Activated CD4-positive, alpha-beta T cell treated with anti-CD3 and anti-CD28 coated beads, Interleukin-2, amount 50 U/mL, for 24 hours (primary cell): Measurements from ENCODE around the gene CHST10.

Experiments used
- DNase-seq, 2 donors: peaks; one replicate each; pipeline ENCODE4 v3.0.0-alpha.2; 2020; ENCODE audit warnings: low read depth in 1 of 2, low spot score in 1 of 2

Gene CHST10

DNA sequence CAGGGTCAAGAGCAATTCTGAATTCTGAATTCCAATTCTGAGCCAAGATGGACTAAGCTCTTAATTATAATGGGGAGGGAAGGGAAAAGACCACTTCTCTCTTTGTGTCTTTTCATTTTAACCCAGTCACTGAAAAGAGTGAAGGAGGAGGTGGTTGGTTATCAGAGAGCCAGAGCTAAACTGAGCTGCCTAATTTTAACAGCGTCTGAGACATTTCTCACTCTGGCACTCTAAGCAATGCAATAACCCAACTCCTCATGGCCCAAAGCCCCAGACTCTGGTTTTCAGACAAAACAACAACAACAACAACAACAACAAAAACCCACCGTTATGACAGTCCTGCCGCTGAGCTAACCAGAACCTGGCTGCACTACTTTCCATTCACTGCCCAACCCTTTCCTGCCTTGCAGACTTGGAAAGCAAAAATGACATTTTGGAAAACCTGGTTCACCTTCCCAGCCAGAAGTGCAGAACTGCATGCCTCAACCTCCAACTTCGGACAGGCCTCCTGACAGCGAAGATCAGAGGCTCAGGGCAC, 1.0 kb downstream of the CHST10 start:
- no peak for DNase-seq

DNA sequence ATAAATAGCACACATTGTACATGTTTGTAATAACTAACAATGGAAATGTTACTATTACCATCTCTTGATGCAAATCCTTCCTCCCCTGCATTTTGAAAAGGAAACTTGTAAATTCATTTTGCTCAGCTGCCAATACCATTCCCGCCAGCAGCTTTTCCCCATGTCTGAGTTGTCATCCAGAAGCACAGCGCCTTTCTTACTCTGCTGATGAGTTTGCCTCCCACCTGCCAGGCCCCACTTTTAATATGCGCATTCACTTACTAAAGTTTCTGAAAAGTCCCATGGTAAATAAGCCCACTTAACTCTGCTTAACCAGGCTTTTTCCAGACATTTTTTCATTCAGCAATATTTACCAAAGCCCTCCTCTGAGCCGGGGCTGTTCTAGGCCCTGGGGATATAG, 3.9 kb downstream of the CHST10 start:
- DNase-seq: no peak

DNA sequence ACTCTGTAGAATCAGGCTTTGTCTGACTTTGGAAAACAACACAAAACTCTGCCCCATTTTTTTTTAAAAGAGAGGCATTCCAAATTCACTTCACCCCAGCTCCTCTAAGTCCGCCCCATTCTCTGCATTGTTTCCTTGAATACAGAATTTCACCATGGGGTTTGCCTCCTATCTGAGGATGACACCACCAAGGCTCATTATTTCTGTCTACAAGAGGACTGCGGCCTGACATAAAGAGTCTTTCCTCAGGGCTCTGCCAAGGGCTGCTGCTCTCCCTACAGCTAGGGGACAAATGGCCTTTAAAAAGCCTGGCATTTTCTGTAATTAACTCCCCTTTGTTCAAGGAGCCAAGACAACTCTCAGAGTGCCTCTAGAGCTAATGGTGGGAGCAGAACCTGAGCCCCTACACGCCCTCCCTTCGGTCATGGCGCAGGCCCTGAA, 4.6 kb downstream of the CHST10 start:
- no peak for DNase-seq

DNA sequence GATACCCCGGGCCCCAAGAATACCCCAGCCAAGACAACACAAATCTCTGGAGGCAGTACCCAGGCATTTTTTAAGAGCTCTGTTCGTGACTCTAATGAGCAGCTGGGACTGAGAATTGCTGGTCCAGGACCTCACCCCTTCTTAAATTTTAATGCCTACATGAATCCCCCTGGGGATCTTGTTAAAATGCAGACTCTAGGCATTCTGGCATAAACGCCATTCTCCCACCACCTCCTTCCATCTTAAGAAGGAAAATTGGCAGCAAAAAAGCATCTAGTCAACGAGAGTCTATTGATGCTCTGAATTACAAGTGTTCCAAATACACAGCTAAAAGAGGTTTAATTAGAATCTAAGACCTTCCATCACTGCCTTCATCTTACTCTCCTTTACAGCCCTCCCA, 5.0 kb downstream of the CHST10 start:
- DNase-seq: no peak

DNA sequence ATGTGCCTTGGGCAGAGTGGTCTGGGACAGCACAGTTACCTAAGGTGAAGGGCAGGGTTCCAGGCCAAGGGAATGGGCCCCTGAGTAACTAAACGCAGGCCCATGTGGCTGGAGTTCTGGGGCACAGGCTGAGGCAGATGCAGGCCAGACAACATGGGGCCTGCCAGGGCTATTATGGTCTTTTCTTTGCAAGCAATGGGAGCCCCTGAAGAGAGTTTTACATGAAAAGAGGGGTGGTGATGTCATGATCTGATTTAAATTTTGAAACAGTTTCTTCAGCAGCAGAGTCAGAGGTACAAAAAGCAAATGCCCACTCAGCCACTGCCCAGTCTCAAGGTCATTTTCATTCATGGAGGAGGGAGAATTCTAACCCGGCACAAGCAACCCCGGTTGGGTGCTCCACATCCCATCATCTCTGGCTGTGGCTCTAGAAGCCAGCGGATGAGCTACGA, 5.6 kb downstream of the CHST10 start:
- no peak for DNase-seq

DNA sequence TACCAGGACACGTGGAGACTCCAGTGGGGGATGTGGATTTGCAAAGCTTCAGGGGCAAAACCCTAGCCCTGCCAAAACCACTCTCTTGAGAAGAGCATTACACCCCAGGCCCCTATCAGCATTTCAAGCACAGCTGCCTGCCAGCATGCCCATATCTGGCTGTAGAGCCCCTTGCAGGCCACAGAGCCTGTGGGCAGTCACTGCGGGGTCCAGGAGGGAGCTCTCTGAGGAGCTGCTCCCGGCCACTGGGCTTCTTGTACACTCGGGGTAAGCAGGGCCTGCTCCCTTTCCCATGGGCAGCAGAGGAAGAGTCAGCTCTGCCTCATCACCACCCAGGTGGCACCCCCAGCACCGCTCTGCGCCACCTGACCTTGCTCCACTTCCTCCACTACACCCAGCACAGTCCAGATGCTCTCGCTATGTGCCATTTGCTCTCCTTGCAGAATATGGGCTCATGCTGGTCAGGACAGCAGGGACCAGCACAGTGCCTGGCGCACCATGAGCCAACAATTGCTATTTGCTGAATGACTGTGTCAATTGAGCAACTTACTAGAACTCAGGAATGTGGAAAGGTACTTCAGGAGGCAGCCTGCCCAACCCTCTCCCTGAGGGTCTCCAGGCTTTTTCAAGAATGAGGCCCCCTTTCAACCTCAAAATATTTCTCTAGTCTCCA, 7.4 kb downstream of the CHST10 start:
- no peak for DNase-seq

DNA sequence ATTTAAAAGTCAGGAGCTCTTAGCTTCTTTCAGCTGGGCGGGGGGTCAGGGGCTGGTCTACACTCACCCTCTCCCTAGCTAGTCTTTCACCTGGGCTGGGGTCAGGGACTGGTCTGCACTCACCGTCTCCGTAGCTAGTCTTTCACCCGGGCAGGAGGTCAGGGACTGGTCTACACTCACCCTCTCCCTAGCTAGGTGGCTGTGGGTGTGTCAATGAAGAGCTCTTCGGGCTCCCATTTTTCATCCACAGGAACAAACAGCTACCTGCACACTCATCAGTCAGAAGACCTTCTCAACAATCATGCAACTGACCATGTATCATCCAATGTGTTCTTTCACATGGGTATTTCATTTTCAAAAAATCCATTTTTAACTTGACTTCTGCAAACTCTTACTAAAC, 8.0 kb downstream of the CHST10 start:
- no peak for DNase-seq

DNA sequence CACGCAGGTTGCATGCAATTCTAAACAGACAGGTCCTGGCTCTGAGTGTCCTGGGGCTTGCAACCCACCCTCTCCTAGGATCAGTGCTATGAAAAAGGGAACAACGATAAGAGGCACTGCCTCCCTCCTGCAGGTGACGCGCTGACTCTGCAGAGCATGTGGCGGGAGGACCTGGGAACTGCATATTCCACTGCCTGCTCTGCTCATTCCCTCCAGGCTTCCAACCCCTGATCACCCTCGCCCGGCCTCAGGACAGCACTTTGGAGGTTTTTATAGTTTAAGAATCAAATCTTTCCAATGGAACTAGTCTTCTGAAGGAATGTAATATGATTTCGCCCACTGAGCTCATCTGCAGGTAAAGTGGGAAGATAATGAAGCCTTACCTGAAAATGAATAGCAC, 8.5 kb downstream of the CHST10 start:
- DNase-seq: no peak

DNA sequence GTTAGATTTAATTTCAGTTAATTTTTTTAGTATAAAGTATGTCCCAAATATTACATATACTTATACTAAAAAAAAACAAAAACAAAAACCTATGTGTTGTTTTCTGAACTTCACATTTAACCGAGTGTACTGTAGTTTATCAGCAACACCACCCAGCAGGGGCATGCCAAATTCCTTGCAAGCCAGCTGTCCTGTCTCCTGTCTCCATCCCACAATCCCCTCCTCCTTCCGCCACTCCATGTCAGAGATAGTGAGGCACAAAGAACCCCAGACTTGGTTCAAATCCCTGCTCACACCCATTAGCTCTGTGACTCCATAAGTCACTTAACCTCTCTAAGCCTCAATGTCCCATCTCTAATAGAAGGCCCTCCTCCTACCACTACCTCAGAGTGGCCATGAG, 9.4 kb downstream of the CHST10 start:
- DNase-seq: no peak

DNA sequence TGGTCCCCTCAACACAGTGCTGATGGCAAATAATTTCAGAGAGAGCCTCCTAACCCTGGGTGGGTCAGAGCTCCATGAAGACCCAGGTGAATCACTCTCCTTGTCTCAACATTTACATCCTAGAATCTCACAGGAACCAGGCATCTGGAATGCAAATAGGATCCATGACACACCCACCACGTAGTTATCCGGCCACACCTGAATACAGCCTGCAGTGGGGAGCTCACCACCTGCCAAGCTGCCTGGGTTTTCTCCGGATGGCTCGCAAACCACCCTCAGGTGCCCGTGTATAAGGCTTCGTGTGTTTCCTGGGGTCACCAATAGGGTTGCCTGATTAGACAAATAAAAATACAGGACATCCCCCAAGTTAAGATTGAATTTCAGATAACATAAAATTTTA, 9.9 kb downstream of the CHST10 start:
- no peak for DNase-seq

DNA sequence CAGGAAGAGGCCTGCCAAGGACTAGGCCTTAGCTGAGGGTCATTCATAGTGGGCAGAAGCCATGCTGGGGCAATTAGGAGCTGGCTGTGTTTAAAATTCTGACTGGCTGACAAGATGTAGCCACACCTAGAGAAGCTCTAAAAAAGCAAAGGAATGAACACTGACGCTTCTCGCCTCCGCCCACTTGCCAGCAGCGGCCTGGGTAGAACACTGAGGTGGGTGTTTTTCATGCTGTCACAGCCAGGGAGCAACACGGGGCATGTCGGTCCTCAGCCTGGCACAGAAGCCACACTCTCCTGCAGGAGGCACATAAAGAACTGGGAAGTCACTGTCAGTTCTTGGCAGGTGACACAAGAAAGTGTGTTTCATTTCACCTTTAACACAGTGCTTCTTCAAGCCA, 10.4 kb downstream of the CHST10 start:
- DNase-seq: no peak

DNA sequence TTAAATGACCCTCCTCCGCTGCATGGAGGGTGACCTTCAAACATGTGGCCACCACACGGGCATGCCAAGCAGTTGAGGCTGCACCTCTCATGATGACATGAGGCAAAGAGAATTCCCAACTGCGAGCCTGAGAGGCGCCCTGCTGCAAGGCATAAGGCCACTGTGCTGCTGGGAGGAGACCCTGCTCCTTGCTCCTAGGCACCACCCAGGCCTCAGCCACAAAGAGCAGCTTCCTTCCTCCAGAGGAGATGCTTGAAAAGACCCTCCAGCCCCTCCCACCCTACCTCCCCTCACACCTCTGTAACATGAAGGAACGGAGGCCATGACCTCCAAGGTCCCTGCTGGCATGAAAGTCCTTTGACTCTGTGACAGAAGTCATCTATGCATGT, 11.4 kb downstream of the CHST10 start:
- DNase-seq: no peak

DNA sequence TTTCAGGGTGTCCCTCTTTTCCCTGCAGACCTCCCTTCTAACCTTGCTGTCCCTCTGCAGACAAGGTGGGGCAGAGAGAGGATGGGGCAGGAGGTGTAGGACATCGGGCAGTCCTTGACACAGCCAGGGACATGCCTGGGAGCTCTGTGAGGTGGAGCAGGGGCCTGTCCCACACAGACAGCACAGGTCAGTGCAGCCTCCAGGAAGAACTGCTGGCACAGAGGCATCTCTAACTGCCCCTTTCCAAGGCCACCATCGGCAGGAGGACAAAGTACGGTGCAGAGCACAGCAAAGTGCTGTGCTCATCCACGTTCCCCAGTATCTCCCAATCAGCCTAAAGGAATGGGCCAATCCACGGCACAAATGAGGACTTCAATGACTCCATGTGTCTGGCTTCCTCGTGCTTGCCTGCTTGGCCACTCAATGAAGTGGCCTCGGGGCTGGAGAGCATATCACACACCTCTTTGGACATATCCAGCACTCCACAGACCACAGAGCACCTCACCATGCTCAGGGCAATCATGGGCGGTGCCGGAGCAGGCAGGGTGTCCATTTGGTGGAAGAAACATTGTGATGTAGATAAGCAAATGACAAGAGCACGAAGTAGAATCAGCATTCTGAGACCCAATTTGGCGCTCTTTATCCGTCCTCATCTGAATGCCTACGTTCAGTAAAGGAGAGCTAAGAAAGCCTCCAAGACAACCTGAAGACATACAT, 11.9 kb downstream of the CHST10 start:
- DNase-seq: no peak

DNA sequence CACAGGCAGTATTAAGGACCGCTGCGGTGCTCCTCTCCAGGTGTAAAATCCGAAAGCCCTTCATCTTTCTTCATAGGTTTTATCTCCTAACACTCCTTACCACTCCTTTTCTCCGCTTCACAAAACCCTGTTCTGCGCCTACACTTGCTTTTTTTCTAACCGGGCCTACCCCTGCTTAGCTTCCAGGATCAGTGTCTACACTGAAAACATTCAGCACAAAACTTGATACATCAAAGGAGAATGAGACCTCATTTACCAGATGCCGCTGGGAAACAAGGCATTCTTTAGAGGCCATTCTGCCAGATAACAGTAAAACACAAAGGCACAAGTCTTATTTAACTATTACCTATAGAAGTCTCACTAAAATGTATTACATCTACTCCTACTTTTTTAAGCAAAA, 13.1 kb downstream of the CHST10 start:
- DNase-seq: no peak

DNA sequence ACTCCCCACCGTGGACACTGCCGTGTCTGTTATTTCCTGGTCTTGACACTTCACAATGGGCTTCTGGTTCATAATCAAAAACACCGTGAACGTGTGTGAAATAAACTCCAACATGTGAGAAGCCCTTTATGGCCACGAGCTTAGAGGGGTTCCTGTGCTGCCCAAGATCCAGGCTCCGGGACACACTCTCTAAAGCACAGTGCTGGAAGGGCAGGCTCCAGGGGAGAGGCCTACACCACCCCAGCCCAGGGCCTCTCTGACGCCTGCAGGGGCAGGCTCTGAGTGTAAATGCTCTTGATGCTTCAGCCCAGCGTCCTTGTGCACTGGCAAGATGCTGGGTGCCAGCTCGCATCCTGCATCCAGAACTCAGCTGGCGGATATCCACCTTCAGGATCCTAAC, 13.7 kb downstream of the CHST10 start:
- DNase-seq: no peak

DNA sequence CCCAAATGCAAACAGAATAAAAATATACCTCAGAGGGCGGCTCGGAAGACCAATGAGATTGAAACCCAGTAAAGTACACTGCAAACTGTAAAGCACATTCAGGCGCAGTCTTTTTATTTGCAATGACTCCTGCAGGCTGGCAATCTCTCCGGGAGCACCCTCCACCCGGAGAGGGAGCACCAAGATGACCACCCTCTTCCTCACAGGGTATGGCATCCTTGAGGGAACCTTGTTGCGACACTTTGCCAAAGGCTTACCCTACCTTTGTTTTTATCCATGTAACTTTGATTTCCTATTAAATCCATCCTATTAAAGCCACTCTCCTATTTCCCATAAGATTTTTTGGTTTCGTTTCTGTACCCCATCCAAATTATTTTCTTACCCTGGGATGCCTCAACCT, 16.2 kb downstream of the CHST10 start:
- DNase-seq: no peak

DNA sequence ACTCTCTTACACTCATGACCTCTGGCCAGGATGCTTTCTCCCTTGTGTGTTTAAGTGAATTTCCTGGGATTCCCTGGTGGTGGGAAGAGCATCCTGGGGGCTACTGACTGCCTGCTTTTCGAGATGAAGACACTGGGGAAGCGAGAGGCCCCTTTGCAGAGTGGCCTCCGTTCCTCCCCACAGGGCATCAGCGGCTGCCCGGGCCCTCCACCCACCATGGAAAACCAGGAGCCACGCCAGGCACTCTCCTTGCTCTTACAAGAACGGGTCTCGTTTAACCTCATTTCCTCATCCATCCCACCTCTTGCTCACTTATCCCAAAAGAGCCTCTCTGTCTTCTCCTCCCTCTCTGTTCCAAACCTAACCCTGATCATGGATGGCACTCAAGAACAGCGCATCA, 17.8 kb downstream of the CHST10 start:
- no peak for DNase-seq

DNA sequence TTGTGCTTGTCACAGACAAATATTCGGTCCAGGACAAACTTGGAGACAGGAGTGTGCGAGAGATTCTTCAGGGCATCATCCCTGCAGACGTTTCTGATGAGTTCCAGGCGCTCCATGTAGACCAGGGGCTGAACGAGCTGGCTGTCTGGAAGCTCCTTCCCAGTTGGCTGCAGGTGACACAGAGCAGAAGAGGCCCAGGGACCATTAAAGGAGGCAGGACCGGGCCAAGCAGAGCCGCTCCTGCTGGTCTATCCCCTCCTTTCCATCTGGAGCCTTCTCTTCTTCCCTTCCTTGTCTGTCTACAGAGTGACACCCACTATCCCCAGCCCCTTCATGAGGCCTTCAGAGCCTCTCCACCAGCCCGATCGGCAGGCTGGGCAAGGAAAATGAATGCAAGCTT, 19.5 kb downstream of the CHST10 start:
- no peak for DNase-seq

DNA sequence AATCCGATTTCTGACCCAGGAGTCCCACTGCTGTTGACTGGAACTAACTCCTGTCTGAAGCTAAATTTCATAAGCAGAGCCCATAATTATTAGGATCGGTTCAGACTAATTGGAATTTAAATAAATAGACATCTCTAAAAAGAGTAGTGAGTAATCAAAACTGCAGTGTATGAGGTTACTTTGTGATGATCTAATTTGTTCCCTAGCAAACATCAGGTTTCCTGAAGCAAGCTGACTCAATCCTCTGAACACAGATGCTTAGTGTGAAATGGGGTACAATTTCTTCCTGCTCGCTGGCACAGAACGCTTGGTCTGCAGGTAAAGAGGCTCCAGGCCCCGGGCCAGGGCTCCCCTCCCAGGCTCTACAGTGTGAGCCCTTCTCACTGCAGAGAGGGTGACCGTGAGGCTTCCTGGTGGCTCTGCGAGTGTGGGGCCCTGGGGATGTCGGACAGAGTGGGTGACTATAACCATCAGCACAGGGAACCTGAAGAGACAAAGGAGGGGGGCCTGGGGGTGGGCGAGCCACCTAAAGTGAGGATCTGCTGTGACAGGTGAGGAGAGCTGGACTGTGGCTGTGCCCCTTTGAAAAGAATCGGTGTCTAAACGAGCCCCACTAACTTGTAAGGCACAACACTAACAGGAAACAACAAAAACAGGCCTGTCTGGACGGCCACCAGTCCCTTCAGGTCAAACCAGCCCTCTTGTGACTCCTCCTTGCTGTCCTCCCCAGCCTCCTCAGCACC, 20.2 kb downstream of the CHST10 start:
- no peak for DNase-seq

DNA sequence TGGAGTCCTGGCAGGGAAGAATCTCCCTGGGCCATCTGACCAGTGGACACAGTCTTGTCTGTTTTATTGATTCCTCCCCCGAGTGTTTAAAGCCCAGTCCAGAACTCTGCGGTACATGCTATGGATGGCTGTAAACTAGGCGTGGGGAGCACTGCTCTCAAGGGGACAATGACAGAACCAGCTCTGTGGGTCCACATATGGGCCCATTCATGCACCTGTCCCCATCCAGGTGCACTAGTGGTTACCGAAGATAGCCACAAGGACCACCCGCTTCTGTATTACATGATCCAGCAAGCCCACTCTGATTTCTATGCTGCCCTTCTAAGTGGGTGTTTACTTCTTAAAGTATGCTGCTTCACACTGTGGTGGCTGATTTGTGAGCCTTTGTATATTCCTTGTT, 21.0 kb downstream of the CHST10 start:
- no peak for DNase-seq

DNA sequence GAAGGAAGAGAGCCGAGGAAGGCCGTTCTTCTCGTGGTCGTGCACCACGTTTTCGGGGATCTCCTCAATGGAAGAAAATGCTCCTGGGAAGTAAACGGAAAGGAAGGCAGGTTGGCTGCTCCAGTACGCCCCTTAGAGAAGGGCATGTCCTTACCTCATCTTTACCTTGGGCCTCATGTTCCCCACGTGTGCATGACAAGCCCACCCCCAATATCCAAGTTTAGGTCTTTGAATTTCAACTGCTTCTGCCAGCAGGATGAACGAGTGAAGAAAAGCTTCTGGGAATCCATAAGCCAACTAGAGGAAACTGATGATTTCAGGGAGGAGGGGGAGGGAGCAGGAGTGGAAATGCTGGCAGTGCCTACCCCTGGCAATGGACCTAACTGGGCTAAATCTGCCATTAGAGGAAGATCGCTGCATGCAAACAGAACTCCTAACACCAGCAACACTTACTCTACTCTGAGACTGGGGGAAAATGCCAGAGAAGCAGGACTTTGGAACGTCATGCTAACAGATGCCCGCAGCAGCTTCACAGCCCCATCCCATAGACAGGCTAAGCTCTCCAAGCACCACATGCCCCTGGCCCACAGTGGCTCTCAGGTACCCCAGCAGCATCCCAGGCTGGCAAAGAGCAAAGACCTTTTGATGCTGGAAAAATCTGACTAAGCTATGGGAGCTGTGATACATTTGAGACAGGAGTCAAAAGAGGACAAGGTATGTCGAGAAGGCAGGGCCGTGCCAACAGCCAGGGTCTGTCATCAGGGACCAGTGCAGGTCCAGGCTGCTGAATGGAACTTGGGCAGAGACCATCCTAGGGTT, 21.7 kb downstream of the CHST10 start:
- no peak for DNase-seq
